T-helper 2 cell treated with Interferon-gamma antibody and Interleukin-4, amounts not matched to agents 100 ng/mL and 5 ng/mL, for 36 hours (primary cell): ENCODE results near the gene ARHGEF5. TPM values are rescaled to one million over a fixed set of nuclear protein-coding genes. Genes with fewer than 3 reads are reported as not detected.
"Not testable (repeated sequence)": the region's sequence is repeated elsewhere in the genome, so short reads cannot be mapped to it uniquely, and the experiment has no call there.

Source experiments
- intact Hi-C: fragments of 100-400 bp; cut with micrococcal nuclease; formaldehyde crosslinking; loops from one replicate; pipeline ENCODE4 v1.15.1; 2023
- total RNA-seq: library from RNA; stranded (reverse); gene quantifications from 2 replicates; pipeline ENCODE4 v1.2.3, GENCODE V29; 2022

Gene ARHGEF5
- total RNA-seq, 1 donor from 2014 or later = 11.9 TPM

DNA sequence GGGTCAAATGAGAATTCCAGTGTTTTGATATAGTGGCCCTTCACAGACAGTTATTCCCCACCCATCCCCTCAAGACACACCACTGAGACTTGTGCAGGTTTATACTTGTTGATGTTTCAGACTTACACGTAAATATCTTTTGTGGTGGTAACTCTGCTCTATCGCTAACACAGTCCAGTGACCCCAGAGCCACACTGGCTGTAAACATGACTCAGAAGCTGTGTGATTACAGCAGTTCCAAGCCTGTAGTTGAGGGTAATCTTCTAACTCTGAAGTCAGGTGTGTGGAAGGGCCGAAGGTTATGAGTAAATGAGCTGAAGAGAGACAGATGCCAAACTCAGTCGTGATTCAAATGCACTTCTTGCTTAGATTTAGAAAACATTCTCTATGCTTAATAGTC is 28.9 kb downstream of the ARHGEF5 start:
- intact Hi-C loops = no loop called here

DNA sequence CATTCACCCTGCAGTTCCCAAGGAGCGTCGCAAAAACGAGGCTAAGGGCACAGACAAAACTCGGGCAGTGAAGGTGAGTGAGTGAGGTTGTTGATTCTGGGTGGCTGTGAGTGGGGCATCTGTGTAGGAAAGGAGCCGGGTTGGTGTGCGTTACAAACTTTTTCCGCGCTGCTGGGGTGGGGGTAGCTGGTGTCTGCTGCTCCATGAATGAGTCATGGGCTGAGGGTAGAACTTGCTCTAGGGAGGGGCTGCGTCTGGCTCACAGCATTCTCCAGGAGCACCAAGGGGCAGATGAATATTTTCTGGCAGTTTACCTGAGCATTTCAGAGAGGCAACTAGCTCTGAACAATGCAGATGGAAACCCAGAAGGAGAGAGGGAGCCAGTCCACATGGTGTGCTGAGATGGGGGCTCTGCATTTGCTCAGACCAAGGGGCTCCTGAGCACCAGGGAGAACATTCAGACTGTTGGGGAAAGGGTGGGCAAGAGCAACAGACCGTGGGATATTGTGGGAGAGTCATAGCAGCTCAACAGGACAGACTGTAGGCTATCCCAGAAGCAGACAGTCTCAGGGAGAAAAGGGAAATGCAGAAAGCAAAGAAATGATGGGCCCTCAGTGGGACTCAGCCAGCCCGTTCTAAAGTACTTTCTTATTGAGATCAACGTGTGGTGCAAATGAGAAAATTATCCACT is 29.5 kb downstream of the ARHGEF5 start:
- intact Hi-C loops = no loop called here

DNA sequence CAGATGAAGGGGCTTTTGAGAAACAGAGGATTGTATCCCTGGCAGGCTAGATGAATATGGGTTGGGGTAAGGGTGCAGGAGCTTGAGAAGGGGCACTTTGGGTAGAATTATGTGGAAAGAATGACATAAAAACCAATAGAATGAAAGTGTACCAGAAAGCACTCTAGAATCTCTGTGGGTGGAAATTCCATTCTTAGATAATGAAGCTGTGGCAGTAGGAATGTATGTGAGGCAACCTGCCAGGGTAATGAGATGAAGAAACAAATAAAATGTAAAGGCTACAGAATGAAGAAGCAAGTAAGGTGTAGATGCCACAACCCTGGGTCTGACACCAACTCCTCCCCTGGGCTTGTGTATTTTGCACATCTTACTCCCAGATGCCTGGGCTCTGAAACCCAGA is 31.5 kb downstream of the ARHGEF5 start:
- intact Hi-C loops = no loop called here

DNA sequence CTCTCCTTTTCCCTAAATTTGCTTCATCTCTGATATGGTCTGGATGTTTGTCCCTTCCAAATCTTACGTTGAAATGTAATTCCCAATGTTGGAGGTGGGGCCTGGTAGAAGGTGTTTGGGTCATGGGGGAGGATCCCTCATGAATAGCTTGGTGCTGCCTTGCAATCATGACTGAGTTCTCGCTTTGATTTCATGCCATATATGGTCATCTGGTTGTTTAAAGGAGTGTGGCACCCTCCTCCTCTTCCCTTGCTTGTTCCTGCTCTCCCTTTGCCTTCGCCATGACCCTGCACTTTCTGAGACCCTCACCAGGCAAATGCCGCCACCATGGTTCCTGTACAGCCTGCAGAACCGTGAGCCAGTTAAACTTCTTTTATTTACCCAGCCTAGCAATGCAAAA is 33.7 kb downstream of the ARHGEF5 start:
- intact Hi-C loops = no loop called here

DNA sequence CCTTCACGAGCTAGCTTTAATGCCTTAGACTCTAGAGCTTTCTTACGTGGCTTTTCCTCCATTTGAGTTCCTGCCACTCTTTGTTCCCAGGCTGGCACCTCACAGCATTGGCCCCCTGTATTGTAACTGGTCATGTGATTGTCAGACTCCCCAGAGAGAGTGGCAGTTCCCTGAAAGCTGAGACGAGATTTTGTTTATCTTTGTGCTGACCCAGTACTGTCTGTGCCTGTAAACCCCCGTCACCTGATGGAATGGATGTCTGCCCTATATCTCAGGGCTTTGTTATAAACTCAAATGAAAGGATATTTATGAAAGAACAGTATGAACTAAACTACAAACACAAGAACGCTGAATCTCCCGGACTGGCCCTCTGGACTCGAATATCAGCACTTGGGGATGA is 35.3 kb downstream of the ARHGEF5 start:
- intact Hi-C loops = loop anchor here (5.0 kb wide), 1 partner anchor 47 kb away; no protein-coding TSS in a partner anchor

DNA sequence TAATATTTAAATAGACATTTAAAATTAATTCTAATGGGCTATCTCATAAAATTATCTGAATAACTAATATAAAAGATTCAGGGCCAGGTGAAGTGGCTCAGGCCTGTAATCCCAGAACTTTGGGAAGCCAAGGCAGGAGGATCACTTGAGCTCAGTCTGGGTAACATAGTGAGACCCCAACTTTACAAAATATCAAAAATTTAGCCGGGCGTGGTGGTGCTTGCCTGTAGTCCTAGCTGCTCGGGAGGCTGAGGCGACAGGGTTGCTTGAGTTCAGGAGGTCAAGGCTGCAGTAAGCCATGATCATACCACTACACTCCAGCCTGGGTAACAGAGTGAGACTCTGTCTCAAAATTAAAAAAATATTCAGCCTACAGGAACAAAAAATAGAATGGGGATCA is 35.8 kb downstream of the ARHGEF5 start:
- intact Hi-C loops = loop anchor here (5.0 kb wide), 1 partner anchor 46 kb away; no protein-coding TSS in a partner anchor

DNA sequence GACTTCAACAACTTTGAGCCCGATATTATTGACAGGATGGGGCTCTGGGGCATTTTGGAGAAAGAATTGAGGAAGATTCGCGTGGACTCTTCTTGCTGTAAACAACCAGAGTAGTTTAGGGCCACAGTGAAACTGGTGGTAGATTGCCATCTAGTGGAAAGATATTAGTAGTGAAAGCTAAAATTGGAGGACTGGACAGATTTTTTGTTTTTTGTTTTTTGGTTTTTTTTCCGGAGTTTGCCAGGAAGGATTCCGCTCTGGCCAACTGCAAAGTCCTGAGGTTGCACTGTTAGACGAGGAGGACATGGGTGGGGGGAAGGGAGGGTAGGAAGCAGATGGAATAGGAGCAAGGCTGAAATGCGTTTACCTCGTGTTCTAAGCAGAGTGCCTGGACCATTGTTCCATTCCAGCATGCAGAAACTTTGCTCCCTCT is 36.6 kb downstream of the ARHGEF5 start:
- intact Hi-C loops = loop anchor here (5.0 kb wide), 1 partner anchor 45 kb away; no protein-coding TSS in a partner anchor

DNA sequence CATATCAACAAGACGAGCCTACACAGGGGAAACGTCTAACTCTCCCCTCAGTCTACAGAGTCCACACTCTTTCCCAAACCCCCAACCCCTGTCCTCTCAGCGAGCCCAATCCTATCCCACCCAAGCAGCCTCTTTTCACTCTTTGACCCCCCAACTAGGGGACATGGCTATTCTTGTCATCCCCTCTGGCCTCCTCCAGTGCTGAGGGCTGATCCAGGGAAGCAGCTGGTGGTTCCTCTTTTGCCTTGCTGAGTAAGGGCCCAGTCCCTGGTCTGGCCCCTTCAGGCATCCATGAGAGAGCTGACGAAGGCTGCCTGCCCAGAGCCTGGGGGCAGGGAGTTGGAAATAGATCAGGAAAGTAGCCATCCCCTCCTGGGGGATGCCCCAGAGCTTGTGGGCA is 41.9 kb downstream of the ARHGEF5 start:
- intact Hi-C loops = no loop called here

DNA sequence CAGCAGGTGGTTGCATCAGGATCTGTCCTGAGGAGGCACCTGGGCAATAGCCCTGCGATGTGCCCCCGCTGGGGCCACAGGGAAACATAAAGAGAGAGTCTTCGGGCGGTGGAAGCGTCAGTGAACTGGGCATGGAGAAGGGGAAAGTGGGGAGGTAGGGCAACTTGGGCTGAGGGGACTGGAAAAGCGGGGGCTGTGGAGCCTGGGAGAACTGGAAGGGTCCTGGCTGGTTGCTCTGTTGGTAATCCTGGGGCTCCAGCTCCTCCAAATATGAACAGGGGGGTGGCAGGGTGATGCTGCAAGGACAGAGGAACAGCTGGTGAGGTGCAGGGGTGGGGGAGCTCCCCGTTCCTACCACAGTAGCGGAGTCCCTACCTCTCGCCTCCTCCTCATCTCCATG is 43.1 kb downstream of the ARHGEF5 start:
- intact Hi-C loops = no loop called here

DNA sequence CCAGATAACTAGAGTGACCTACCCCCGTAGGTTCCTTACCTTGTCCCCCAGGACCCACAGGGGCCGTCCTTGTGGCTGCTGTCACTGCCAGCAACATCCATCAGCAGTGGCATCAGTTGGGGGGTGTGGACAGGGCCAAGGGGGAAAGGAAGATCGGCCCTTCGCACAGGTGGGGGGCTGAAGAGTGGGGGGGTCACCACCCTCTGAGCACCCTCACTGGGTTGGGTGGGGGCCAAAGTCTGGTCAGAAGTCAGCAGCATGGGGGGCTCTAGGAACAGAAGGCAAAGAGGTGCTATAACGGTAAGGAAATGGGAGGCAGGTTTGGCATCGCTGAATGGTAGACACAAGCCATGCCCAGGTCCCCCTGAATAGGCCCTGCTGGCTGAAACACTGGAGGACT is 43.7 kb downstream of the ARHGEF5 start:
- intact Hi-C loops = no loop called here

DNA sequence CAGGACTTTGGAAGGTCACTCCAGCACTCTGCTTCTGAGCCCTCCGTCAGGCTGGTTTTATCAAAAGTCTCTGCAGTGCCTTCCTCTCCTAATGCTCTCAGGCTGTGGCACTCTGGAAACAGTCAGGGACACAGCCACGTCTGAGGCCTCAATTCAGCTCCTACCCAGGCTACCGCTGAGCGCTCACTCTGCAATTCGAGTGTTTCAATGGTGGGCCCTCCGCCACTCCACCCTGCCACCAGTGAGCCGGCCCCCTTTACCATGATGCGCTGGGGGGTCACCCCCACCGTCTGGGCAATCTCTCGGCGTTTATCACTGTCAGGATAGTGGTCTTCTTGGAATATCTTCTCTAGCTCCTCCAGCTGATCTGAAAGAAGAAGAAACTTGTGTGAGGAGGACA is 44.7 kb downstream of the ARHGEF5 start:
- intact Hi-C loops = no loop called here

DNA sequence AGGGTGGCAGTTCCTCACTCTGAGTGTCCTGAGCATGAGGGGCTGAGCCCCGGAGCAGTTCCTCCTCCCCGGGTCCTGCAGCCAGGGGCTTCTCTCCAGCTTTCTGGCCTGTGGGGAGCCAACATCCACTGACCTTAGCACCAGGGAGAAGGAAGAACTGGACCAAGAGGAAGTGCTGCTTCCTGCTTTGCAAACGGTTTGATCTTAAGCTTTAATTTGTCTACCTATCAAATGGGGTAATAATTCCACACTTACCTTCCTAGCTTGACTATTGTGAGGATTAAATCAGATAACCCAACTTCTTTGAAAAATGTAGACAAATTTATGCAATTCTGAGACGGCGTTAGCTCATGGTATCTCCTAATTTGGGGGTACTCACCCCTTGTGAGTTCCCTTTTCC is 46.3 kb downstream of the ARHGEF5 start:
- intact Hi-C loops = no loop called here

DNA sequence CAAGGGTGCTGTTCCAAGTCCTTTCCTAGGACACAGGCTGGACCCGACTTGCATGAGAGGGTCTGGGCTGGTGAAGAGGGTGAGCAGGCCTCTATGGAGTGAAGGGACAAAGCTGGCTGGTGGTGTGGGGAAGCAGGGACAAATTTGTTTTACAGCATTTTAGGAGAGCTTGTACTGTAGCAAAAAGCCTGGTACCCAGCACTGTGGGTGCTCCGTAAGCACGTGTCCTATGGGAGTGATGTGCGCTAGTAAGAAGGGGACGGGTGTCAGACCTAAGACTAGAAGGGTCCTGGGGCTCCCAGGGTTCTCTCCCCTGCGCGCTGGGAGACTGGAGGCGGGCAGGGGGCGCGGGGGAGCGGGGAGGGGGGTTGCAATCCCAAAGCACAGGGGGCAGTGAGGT is 47.9 kb downstream of the ARHGEF5 start:
- intact Hi-C loops = no loop called here

DNA sequence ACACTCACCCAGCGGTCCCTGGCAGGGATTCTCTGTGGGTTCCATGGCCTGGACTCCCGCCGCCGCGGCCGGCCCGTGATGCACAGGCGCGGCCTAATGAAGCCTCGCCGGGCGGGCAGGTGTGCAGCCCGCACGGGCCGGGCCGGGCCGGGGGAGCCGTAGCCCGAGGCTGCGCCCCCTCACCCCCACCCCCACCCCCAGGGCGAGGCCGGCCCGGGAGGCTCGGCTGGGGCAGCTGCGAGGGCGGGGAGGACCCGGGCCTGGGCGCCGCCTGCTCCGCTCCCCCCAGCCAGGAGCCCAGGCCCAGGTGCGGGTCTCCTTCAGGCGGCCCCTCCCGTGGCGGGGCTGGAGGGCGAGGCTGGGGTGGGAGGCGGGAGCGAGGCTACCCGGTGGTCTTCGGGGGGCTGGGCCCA is 48.5 kb downstream of the ARHGEF5 start, which contains the start of gene NOBOX:
Gene NOBOX (minus strand): TSS at position 45 of the 413 bp plus-strand sequence.
- intact Hi-C loops = no loop called here

DNA sequence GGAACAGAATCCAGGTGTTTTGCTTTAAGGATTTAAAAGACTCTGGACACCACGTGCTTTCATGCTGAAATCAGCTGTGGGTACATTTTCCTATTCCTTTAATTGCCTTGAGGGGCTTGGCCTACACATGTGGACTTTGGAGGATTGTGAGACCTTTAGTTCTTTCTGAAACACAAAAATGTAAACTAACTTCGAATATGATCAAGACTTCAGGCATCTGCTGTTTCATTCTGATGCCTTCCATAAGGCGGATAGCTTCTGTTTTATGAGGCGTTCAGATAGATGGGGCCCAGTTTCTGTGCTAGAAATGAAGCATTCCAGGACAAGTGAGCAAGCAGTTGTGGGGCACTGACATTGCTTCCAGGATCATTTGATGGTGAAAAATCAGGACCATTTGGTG is 49.7 kb downstream of the ARHGEF5 start:
- intact Hi-C loops = no loop called here

DNA sequence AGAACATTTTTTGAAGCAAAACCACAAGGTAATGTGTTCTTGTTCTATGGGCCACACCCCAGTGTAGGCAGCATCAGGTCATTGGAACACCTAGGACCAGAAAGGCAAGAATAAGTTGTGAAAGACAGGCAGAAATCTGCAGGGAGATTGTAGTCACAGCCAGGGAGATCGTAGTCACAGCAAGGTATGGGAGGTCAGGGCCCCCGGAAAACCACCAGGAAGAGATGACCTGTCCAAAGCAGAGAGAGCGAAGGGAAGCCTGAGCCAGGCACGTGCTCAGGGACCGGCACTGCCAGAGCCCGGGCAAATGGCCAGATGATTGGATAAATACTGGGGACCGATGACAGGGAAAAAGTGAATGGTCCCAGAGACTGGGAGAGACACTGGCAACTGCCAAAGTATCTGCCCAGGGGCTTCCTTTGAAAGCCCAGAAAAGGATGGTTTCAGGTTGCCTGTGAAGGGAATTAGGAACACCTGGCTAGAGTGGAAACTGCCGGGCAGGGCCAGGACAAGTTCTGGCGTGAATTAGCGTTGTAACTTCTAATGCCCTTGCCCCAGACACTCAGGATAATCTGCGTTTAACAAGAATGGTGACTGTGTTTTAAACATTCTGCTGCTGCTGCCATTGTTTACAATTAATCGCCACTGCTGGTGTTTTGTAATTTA is 52.2 kb downstream of the ARHGEF5 start:
- intact Hi-C loops = no loop called here

DNA sequence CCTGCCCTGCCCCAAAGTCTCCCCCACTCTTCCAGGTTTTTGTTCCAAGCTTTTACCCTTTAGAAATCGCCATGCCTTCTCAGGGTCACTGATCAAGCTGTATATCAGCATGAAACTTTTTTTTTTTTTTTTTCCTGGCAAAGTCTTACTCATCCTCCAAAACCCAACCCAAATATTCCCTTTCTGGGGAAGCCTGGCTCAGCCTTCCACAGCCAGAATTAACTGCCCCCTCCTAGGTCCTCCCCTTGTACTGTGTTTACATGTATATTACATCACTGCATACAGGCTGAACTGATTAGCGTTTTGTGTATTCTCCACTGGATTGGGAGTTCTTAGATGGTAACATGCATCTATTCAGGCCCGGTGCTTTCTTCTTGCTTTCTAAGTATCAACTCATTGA is 52.9 kb downstream of the ARHGEF5 start:
- intact Hi-C loops = no loop called here

DNA sequence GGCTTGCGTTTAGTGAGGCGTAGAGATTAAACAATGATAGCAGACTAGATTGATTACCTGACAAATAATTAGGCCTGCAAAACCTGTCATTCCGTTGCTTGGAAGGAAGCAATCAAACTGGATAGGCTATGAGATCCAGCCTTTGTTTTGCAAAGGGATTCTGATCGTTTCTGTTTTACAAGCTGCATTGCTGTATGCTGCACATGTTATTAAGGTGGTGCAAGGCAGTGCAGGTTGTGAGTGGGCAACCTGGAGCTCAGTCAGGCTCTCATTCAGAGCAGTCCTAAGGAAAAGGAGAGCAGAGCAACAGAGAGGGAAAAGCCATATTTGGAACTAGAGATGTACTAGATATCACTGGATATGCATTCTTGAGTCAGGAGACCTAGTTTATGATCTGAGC is 55.2 kb downstream of the ARHGEF5 start:
- intact Hi-C loops = no loop called here

DNA sequence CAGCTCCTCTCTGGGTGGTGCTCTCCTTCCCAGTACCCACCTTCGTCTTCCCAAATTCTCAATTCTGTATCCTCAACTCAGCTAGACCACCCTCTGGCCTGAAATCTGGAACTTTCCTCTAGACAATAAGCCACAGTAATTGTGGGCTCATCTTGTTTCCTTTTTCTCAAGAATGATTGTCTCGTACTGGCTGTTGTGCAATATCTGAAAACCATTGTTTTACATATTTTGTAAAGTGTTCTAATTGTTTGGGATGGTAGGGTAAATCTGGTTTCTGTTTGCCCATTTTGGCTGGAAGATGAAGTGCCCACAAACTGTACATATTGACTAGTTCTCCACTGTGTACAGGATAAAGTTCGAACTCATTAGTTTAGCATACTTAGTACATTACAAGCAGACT is 59.6 kb downstream of the ARHGEF5 start:
- intact Hi-C loops = no loop called here

DNA sequence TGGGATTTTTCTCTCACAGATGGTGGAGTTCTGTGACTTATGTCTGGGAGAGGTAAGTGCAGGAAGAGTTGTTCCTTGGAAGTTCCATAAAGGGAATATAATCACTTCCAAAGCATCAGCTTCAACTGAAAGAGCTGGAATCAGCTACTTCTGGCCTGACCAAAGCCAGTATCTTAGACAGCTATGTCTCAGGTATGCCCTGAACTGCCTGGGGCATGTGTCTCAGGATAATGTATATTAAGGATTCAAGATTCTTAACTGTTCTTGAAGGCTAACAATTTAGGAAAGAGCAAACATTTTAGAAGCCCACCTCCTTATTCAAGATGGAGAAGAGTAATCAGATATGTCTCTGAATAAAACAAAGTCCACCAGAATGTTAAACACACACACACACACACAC is 60.7 kb downstream of the ARHGEF5 start:
- intact Hi-C loops = no loop called here

DNA sequence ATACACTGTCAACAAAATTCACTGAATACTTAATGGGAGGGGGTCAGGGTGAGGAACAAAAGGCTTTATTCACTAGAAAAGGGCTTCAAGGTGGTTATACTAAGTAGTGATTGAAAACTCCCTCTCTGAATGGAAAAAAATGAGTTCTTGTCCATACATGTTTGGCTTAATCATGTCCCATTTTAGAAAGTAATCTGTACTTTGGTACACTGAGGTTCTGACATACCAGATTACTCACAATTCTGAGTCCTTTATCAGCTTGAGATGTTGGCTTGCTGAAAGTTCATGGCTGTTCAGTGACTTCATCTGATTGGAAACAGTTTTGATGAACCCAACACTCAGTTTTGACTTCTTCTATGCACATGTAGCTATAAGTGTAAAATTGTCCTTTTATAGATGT is 61.1 kb downstream of the ARHGEF5 start:
- intact Hi-C loops = no loop called here

DNA sequence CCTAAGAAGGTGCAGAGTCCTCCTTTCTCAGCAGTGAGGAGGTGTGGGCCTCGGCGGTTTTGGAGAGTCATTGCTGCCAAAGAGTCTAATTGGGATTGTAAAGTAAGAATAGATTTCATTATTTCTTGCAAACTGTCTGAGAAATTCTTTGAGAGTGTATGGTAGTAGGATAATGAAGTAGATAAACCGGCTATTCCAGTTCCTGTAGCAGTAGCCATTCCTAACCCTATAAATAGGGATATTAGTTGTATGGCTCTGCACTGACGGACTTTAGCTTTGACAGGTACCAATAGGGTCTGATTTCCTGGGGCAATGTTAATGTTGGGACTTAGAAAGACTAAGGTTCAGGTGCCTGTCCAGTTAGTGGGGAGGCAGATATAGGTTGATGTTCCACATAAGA is 63.7 kb downstream of the ARHGEF5 start:
- intact Hi-C loops = not testable (repeated sequence)

DNA sequence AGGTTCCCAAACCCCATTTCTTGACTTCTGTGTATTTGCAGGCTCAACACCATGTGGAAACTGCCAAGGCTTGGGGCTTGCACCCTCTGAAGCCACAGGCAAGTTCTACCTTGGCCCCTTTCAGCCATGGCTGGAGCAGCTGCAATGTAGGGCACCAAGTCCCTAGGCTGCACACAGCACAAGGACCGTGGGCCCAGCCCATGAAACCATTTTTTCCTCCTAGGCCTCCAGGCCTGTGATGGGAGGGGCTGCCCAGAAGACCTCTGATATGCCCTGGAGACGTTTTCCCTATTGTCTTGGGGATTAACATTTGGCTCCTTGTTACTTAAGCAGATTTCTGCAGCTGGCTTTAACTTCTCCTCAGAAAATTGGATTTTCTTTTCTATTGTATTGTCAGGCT is 72.3 kb downstream of the ARHGEF5 start:
- intact Hi-C loops = not testable (repeated sequence)
